ENCODE measurements around the gene RMND1.

- TF ChIP-seq CTCF (IDR thresholded peaks at IDR 0.05; ENCODE audit: low read depth, low read length) = no peak
- TF ChIP-seq POLR2A (IDR thresholded peaks at IDR 0.05; ENCODE audit: extremely low read depth, insufficient read length) = no peak
- no peak for TF ChIP-seq MAX (IDR thresholded peaks at IDR 0.05; ENCODE audit: low read depth, low read length)
- no peak for TF ChIP-seq MYC (IDR thresholded peaks at IDR 0.05; ENCODE audit: low read depth, low read length)
These were observed 81.3 kb downstream of the RMND1 start for GRCh38 chr6:151370509-151371078.
